AG09309 (cell line): ENCODE data around the gene DPYSL3.

Experiments
- DNase-seq: peaks from one replicate; pipeline ENCODE4 v3.0.0-alpha.2; 2010; ENCODE audit warnings: low read depth
- H3K4me3 ChIP-seq: 2 replicates; pipeline ENCODE4 v1.5.1; 2011; ENCODE audit warnings: mild to moderate bottlenecking, low read depth, low read length, moderate library complexity; ENCODE audit not compliant: control insufficient read depth
- TF ChIP-seq, protein P1 (sequence below): IDR thresholded peaks from 2 replicates; pipeline ENCODE4 v1.5.1; 2011; ENCODE audit warnings: mild to moderate bottlenecking, low read depth, low read length, inconsistent platforms; ENCODE audit not compliant: insufficient read depth, control insufficient read depth; ENCODE audit errors: missing control alignments

Gene DPYSL3

GRCh38 chr5:147534172-147534951 lies 24.5 kb upstream of the DPYSL3 start:
- TF ChIP-seq, protein P1, sequence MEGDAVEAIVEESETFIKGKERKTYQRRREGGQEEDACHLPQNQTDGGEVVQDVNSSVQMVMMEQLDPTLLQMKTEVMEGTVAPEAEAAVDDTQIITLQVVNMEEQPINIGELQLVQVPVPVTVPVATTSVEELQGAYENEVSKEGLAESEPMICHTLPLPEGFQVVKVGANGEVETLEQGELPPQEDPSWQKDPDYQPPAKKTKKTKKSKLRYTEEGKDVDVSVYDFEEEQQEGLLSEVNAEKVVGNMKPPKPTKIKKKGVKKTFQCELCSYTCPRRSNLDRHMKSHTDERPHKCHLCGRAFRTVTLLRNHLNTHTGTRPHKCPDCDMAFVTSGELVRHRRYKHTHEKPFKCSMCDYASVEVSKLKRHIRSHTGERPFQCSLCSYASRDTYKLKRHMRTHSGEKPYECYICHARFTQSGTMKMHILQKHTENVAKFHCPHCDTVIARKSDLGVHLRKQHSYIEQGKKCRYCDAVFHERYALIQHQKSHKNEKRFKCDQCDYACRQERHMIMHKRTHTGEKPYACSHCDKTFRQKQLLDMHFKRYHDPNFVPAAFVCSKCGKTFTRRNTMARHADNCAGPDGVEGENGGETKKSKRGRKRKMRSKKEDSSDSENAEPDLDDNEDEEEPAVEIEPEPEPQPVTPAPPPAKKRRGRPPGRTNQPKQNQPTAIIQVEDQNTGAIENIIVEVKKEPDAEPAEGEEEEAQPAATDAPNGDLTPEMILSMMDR, result no peak
- peak; percentile 59 for DNase-seq
- no peak overlapping the region for H3K4me3 ChIP-seq

- no peak overlapping the region for H3K4me3 ChIP-seq
- TF ChIP-seq, protein P1, result no peak
- no peak for DNase-seq
Measured at GRCh38 chr5:147532156-147532555, 22.3 kb upstream of the DPYSL3 start.

DNA sequence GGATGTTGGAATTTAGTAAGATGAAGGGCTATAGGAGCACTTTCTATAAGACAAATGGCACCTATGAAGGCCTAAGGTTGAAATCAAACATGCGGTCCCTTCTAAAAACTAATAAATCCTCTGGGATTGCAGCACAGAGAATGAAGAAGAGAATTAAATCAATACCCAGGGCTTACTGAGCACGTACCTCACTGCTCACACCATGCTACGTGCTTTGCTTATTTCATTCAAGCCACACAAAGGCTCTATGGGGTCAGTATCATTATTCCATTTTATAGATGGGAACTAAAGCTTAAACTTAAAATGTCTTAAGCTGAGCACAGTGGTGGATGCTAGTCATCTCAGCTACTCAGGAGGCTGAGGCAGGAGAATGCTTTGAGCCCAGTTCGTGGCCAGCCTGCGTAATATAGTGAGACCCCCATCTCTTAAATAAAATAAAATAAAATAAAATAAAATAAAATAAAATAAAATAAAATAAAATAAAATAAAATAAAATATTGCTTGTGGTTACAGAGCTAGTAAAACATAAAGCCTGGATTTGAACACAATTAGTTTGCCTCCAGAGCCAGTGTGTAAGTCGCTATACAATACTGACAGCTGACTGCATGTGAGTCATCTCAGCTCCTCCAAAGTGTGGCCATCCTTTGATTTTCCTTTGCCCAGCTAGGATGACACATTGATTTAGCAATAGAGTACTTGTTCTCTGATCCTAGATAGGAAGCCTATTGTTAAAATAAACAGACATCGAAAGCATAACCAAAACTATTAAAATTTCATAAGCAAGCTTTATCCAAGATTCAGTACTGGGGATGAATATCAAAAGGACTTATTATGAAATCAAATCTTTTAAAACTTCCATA lies 20.9 kb upstream of the DPYSL3 start:
- H3K4me3 ChIP-seq, result no peak overlapping the region
- TF ChIP-seq, protein P1, result no peak
- DNase-seq, result peak; percentile 68

- TF ChIP-seq, protein P1, result no peak
- DNase-seq, result no peak
Measured at GRCh38 chr5:147523069-147523468, 13.2 kb upstream of the DPYSL3 start.

GRCh38 chr5:147522435-147522834 lies 12.6 kb upstream of the DPYSL3 start:
- no peak overlapping the region for H3K4me3 ChIP-seq
- no peak for DNase-seq
- TF ChIP-seq, protein P1, result no peak

More at GRCh38 chr5:147523069-147523468, 13.2 kb upstream of the DPYSL3 start:
- no peak overlapping the region for H3K4me3 ChIP-seq

DNA sequence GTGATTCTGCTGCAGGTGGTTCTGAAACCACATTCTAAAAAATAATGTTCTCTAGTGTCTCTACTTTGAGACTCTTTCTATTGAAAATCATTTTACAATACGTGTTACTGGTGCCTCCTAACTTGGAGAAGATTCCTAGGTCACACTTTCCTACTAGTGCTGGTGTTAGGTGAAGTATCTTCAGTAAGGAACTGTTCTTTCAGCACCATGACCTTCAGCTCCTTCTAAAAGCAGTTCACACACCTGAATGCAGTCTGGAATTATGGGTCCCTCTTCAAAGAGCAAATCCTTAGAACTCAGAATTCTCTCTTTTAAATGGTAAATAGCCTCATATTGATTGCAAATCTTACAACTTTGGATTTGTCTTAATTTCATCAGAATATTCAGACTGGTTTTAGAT lies 10.6 kb upstream of the DPYSL3 start:
- no peak for DNase-seq
- TF ChIP-seq, protein P1, result no peak

More for the DNA sequence above, 10.6 kb upstream of the DPYSL3 start:
- H3K4me3 ChIP-seq, result no peak overlapping the region
